Measurements from ENCODE around the gene BCAN.

GRCh38 chr1:156705321-156705917 is 63.5 kb downstream of the BCAN start, which contains the start of gene CRABP2:
- TF ChIP-seq CTCF (conservative IDR thresholded peaks at IDR 0.05 in 1 of 2, IDR thresholded peaks at IDR 0.05 in 1 of 2; ENCODE audit: extremely low read depth in 1 of 2, insufficient read depth in 1 of 2, low read depth in 1 of 2, low read length in 2 of 2) (no peak), EZH2 (IDR thresholded peaks at IDR 0.05; ENCODE audit: borderline replicate concordance, low read length) (no peak)
